Tibial nerve (tissue), 3 donors: ENCODE measurements around the gene DZANK1.

Experiments used
- POLR2A ChIP-seq, 2 donors: fragments of 450-650 bp; IDR thresholded peaks; one replicate each; pipeline ENCODE4 v1.6.1; 2017; ENCODE audit warnings: antibody characterized with exemption in 2 of 2, mild to moderate bottlenecking in 2 of 2, moderate library complexity in 2 of 2
- TF ChIP-seq, protein P1 (sequence below), 5 experiments: fragments of 200-600 bp in 3 of 5; fragments of 450-650 bp in 2 of 5; sonication (generic) in 3 of 5; IDR thresholded peaks; one replicate each; pipeline ENCODE4 v1.5.1; 2016 to 2019; ENCODE audit warnings: antibody characterized with exemption in 5 of 5, mild to moderate bottlenecking in 3 of 5, moderate library complexity in 2 of 5

DNA sequence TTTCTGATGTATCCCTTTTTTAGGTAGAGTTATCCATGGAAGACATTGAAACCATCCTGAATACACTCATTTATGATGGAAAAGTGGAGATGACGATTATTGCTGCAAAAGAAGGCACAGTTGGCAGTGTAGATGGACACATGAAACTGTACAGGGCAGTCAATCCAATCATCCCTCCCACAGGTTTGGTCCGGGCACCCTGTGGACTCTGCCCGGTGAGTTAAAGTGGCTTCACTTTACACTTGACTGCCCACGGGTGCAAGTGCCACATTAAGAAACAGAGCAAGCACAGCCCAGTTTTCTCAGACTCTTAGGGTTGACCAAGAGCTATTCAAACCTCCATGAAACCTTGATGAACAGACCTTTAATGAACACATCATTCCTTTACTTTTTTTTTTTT lies 14.8 kb upstream of the DZANK1 start:
- TF ChIP-seq, protein P1, sequence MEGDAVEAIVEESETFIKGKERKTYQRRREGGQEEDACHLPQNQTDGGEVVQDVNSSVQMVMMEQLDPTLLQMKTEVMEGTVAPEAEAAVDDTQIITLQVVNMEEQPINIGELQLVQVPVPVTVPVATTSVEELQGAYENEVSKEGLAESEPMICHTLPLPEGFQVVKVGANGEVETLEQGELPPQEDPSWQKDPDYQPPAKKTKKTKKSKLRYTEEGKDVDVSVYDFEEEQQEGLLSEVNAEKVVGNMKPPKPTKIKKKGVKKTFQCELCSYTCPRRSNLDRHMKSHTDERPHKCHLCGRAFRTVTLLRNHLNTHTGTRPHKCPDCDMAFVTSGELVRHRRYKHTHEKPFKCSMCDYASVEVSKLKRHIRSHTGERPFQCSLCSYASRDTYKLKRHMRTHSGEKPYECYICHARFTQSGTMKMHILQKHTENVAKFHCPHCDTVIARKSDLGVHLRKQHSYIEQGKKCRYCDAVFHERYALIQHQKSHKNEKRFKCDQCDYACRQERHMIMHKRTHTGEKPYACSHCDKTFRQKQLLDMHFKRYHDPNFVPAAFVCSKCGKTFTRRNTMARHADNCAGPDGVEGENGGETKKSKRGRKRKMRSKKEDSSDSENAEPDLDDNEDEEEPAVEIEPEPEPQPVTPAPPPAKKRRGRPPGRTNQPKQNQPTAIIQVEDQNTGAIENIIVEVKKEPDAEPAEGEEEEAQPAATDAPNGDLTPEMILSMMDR (IDR thresholded peaks at IDR 0.05) = no peak
- TF ChIP-seq POLR2A (IDR thresholded peaks at IDR 0.05) = no peak
